Measurements from ENCODE around the gene NRXN3.

DNA sequence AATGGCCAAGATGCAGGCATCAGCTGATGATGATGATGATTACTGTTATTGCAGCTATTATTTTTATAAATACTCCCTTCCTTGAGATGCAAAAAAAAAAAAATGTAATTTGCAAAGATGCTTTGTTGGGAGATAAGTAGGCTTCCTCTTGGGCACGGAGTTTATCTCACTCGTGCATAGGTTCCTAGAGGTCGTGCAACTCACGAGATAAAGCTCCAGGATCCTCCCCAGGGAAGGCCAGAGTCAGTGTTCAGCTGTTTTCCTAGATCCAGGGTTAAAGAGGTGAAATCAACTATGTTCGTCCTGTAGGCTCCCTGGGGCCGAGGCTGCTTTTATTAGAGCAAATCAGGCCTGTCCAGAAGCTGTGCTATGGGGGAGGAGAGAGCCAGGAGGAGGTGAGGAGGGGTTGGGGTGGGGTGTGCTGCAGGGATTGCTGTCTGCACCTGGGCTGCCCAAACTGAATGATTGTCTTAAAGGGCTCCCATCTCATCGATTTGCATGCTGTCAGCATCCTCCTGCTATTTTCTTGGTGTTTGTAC lies 270.3 kb downstream of the NRXN3 start:
- TF ChIP-seq EZH2 (IDR thresholded peaks at IDR 0.05) (no peak), EZH2phosphoT487 (IDR thresholded peaks at IDR 0.05) (no peak)
- TF ChIP-seq, protein P1, sequence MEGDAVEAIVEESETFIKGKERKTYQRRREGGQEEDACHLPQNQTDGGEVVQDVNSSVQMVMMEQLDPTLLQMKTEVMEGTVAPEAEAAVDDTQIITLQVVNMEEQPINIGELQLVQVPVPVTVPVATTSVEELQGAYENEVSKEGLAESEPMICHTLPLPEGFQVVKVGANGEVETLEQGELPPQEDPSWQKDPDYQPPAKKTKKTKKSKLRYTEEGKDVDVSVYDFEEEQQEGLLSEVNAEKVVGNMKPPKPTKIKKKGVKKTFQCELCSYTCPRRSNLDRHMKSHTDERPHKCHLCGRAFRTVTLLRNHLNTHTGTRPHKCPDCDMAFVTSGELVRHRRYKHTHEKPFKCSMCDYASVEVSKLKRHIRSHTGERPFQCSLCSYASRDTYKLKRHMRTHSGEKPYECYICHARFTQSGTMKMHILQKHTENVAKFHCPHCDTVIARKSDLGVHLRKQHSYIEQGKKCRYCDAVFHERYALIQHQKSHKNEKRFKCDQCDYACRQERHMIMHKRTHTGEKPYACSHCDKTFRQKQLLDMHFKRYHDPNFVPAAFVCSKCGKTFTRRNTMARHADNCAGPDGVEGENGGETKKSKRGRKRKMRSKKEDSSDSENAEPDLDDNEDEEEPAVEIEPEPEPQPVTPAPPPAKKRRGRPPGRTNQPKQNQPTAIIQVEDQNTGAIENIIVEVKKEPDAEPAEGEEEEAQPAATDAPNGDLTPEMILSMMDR (IDR thresholded peaks at IDR 0.05) = no peak
